ENCODE measurements around the gene OR4D2. TPM values are rescaled to one million over a fixed set of nuclear protein-coding genes. Genes with fewer than 3 reads are reported as not detected.
A peak's percentile ranks its signal among the peaks of the same experiment; 100 is the strongest.

The OR4D2 gene
- total RNA-seq, 3 donors from 2014 or later: not detected

GRCh38 chr17:58148609-58149008 is 18.2 kb upstream of the OR4D2 start:
- intact Hi-C loops (cut with DNase I, micrococcal nuclease): no loop called here
- Histone ChIP-seq H3K4me1 (ENCODE audit: low read depth) (no peaks in the 10 kb centered on the region), H3K4me3 (no peak overlapping the region), H3K36me3 (ENCODE audit: low read depth) (no peaks in the 10 kb centered on the region), H3K9me3 (peaks cover 19% of the 10 kb centered on the region)
- no peak for DNase-seq
- no peak for ATAC-seq
- no peak for TF ChIP-seq CTCF (IDR thresholded peaks at IDR 0.05)

- DNase-seq (no peak), ATAC-seq (no peak)
- no peak for TF ChIP-seq CTCF (IDR thresholded peaks at IDR 0.05)
- no peaks in the 10 kb centered on the region for H3K4me1 ChIP-seq (ENCODE audit: low read depth)
- intact Hi-C loops (cut with DNase I, micrococcal nuclease): no loop called here
- no peaks in the 10 kb centered on the region for H3K36me3 ChIP-seq (ENCODE audit: low read depth)
- H3K9me3 ChIP-seq: peaks cover 8% of the 10 kb centered on the region
- no peak overlapping the region for H3K4me3 ChIP-seq
These were observed 16.4 kb upstream of the OR4D2 start for GRCh38 chr17:58150394-58150793.

- DNase-seq: peak in 1 of 3 donors; percentile 9
- H3K36me3 ChIP-seq (ENCODE audit: low read depth): no peaks in the 10 kb centered on the region
- H3K4me1 ChIP-seq (ENCODE audit: low read depth): peaks cover 4% of the 10 kb centered on the region
- TF ChIP-seq CTCF (IDR thresholded peaks at IDR 0.05): no peak
- intact Hi-C loops (cut with DNase I, micrococcal nuclease): no loop called here
- no peaks in the 10 kb centered on the region for H3K9me3 ChIP-seq
- ATAC-seq: peak; percentile 74
- no peak overlapping the region for H3K4me3 ChIP-seq
These were observed 13.7 kb upstream of the OR4D2 start for GRCh38 chr17:58153046-58153445.

- Histone ChIP-seq H3K4me1 (ENCODE audit: low read depth) (peaks cover 4% of the 10 kb centered on the region), H3K36me3 (ENCODE audit: low read depth) (no peaks in the 10 kb centered on the region), H3K9me3 (no peaks in the 10 kb centered on the region), H3K4me3 (no peak overlapping the region)
- intact Hi-C loops (cut with DNase I, micrococcal nuclease): no loop called here
- DNase-seq (no peak), ATAC-seq (no peak)
- TF ChIP-seq CTCF (IDR thresholded peaks at IDR 0.05): no peak
These were observed 13.1 kb upstream of the OR4D2 start for GRCh38 chr17:58153671-58154070.

- no peak for TF ChIP-seq CTCF (IDR thresholded peaks at IDR 0.05)
- intact Hi-C loops (cut with DNase I, micrococcal nuclease): no loop called here
- Histone ChIP-seq H3K4me3 (no peak overlapping the region), H3K4me1 (ENCODE audit: low read depth) (peaks cover 4% of the 10 kb centered on the region), H3K36me3 (ENCODE audit: low read depth) (no peaks in the 10 kb centered on the region), H3K9me3 (no peaks in the 10 kb centered on the region)
- peak; percentile 2 to 56 (median 46) for DNase-seq
- peak; percentile 61 for ATAC-seq
These were observed 9.7 kb upstream of the OR4D2 start for GRCh38 chr17:58156839-58157803.

All from mucosa of descending colon (tissue), 3 donors.